Measurements from ENCODE around the gene BNC2.

GRCh38 chr9:16873126-16873802 is 2.8 kb upstream of the BNC2 start:
- TF ChIP-seq CTCF (IDR thresholded peaks at IDR 0.05) = no peak
- no peak for TF ChIP-seq POLR2A (IDR thresholded peaks at IDR 0.05)
